ENCODE results near the gene TMEM107.
"Not testable (repeated sequence)": the region's sequence is repeated elsewhere in the genome, so short reads cannot be mapped to it uniquely, and the experiment has no call there.

The TMEM107 gene

DNA sequence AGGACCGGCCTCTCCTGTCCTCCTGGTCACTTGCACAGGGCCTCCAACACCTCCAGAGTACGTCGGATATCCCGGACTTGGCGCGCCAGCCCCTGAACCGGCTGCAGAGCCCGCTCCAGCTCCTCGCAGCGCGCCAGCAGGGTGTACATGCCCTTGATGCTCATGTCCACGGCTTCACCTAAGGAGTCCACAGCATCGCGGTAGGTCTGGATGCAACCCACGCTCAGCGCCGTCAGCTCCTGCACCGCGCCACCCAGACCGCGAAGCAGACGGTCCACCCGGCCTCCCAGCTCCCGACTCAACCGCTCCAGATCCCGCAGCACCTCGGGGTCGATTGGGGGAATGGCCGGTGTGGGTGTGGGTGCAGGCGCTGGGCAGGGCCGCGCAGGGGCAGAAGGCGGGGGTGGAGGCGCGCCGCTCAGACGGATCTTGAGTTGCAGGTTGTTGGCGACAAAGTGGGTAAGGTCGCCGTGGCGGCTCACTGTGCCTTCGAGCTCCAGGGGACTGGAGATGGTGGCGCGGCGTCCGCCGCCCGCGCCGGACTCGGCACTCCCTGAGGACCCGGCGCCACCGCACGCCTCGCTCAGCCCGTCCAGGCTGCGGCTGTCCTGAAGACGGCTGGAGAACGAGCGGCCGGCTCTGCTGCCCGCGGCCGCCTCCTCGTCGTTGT, 13.0 kb upstream of the TMEM107 start:
- peak; percentile 42 for DNase-seq

DNA sequence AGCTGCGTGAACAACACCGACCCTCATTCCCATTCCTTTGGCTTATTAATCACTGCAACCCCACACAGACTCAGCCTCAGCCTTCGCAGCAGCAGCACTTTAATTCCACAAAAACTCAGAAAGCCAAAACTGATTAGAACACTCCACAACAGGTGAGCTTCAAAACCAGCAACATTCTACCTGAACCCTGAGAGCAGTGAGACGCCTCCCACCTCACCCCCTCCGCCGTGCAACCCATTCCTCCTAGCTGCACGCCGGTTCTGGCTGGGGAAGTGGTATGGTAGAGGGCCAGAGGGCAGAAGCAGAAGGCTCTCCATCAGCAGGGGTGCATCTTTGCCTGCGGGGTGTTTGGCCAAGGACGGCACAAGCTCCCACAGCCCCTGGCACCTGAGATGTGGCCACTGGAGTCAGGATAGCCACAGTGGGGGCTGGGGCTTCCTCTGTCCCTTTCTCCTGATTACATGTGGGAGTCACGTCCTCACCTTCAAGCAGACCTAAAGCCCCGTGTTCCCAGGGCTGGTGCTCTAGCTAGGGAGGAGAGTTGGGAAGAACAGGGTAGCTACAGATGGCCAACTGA, 12.2 kb upstream of the TMEM107 start:
- peak; percentile 34 for DNase-seq

DNA sequence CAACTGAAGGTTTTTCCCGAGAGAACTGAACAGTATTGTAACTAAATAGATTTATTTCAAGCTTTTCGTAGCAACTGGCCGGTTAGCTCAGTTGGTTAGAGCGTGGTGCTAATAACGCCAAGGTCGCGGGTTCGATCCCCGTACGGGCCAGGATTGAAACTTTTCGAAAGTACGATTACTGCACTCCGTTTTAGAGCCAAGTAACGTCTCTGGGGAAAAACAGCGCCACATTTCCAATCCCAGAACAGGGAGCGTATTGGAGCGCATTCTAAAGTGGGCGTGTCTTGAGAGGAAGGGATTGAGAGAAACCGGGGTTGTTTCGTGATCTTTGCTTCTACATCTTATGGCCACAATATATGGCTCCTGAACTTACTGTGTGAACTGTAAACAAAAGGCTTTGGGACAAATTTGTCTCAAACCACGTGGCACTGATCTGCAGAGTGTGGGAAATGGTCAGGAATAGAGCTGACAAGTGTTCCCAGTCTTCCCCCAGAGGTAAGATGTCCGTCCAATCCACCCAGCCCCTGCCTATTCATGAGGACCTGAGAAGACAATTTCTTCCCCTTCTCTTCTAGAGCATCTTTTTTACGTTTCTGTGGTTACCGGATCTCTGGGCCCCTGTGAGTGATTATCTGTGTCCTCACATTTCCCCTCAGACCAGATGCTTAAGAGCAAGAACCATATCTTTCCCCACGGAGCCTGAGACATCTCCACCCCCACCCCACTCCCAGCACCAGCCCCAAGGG, 11.5 kb upstream of the TMEM107 start:
- DNase-seq, result peak; percentile 91

DNA sequence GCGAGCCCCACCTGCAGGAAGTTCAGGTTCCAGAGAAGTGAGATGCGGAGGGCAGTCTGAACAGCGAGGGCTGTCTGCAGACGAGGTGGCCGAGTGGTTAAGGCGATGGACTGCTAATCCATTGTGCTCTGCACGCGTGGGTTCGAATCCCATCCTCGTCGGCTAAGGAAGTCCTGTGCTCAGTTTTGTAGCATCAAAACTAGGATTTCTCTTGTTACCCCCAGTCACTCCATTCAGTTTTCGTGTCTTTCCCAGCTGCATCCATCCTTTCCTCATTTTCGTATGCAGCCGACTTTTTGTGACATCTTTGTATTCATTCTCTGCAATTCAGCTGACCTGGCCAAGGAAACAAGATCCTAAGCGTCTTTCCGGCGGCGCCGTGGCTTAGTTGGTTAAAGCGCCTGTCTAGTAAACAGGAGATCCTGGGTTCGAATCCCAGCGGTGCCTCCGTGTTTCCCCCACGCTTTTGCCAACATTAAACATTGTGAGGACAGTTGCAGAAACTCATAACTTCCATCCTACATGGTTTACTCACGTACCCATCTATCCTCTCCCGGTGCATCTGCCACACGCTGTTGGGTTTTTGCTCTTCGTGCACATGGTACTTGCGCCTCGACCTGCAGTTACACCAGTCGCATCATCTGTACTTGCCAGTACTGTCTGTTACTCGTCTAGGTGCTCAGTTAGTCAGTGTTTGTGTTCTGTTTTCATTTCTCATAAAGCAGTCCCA, 10.8 kb upstream of the TMEM107 start:
- peak; percentile 89 for DNase-seq

DNA sequence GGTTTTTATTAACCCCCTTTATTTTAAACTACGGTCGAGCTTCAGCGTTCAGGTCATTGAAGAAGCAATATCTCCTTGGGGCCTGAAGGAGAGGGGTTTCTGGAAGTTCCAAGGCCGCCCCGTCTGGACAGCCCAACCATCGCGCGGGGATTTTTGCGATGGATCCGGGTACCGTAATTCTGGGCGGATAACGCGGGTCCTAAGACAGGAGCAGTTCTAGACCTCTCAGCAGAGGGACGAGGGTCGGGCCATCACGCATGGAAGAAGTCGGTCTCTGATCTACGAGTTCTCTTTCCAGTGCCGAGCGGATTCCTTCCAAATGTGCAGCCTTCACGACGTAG, 10.2 kb upstream of the TMEM107 start:
- no peak for DNase-seq

DNA sequence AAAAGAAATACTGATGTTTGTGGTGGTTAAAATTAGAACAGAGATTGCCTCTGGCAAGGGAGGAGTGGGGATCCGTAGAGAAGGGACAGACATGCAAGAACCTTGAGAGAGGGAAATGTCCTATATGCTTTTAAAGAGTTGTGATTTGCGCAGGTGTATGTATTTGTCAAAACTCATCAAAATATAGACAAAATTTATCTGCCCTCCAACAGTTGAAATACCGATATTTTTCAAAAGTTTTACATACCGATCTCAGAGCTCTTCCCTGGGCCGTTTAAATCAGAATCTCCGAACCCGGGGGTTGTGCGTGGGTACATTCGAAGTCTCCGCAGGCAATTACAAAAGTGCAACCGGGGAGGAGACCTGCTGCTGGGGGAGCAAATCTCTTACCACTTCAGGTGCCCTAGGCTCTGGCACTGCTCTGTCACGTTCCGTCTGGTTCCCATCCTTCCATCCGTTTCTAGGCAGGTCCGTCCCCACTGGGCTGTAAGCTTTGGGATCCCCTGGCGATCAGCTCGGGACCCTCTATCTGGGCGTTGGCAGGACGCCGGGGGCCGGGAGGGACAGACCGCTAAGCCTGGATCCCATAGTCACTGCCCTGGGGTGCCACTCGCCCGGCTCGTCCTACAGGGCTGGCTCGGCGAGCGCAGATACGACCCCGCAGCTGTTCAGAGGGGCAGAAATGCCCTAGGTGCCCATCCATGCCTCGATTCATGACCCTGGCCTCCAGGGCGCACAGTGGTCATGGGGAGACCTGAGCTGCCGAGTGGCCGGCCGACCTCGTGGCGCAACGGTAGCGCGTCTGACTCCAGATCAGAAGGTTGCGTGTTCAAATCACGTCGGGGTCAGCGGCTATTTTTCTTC, 9.6 kb upstream of the TMEM107 start:
- DNase-seq, result peak; percentile 87

DNA sequence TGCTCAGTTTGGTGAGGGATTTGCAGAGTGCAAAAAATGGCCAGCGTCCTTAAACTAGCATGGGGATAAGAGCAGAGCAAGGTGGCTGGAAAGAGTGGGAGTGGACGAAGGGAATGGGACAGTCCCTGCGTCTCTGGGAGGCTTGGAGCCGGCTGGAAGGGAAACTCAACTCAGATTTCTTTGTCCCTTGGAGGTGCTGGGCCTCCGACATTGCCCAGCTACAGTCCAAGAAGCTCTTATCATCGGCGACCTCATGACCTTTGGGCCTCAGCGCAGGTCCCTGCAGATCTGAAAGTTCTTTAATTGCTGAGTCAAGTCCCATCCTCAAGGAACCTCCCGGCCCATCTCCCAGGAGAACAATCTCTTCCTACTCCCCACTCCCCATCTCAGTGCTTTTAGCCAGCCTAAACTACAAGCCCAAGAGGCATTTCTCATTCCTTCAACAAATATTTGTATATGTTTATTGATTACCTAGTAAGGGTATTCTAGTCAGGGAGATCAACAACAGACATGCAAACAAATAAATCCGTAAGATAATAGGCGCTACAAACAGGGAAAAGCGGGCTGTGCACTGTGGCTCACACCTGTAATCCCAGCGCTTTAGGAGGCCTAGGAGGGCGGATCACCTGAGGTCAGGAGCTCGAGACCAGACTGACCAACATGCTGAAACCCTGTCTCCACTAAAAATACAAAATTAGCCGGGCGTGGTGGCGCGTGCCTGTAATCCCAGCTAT, 985 bp upstream of the TMEM107 start:
- no peak for DNase-seq

DNA sequence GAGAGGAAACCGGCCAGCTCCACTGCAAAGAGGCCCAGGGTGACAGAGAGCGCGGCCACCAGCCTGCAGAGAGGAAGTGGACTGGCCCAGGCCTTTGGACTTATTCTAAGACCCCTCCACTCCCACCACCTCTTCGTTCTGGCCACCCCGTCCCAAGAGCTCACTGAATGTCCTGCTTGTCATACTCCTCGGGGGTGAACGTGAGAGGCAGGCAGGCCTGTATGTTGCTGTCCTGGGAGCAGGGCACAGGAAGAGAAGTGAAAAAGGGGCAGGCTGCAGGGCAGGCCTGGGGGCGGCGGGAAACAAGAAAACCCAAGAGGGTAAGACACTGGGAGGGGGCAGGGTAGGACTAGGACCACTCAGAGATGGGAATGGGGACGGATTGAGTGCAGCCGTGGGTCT, 384 bp downstream of the TMEM107 start:
- peak; percentile 13 for DNase-seq

DNA sequence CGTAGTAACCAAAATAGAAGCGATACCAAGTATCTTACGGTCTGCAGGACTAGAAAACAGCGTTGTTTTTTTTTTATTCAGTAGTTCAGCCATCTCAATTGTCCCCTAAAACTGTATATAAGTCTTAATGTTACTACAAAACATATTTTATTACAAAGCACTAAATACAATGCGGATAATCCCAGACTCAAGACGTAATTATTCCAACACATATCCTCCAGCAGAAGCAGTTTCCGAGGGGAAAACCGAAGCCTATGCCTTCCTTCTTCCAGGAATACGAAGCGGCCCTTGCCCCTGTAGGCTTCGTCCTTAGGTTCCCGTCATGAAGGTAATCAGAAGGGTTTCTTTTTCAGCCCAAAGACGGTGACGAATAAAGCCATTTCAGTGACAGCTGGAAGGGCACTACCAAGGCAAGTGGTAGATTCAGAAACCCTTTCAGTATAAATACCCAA, 2.3 kb downstream of the TMEM107 start:
- no peak for DNase-seq

DNA sequence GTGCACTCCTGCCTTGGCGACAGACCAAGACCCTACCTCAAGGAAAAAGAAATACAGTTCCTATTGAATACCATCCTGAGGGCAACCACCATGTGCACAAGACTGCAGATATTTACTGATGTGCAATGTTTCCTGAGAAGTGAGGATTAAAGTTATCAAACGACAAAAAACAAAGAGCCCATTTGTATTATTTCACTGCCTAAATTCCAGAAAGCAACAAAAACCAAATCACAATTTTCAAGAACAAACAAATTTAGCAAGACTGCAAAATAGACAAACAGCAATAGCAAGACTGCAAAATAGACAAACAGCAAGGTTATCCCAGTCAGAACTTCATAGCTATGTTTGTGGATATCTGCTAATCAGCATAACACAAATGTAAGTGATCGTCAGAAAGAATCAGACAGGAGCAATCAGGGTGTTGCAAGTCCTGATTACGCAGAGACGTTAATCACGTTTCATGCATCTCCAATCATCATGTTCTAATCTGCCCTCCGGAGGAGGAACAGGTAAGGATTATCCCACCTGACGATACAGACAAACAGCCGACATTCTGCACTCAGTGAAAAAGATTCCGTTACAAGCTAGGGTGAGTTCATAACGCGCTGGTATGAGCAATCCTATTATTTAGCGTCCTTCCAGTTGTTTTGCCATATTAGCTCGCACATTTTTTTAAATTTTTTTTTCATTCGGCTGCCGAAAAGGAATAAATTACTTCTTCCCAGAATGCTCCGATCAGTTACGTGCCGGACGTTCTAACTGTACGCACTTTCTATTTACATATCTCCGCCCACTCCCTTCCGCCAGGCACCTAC, 2.9 kb downstream of the TMEM107 start:
- DNase-seq, result peak; percentile 81

DNA sequence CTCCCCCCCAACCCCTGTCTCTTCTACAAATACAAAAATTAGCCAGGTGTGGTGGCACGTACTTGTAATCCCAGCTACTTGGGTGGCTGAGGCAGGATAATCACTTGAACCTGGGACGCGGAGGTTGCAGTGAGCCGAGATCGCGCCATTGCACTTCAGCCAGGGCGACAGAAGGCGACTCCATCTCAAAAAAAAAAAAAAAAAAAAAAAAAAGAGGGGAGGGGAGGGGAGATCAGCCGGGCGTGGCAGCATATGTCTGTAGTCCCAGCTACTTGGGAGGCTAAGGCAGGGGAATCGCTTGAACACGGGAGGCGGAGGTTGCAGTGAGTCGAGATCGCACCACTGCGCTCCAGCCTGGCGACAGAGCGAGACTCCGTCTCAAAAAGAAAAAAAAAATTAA, 6.0 kb downstream of the TMEM107 start:
- DNase-seq, result not testable (repeated sequence)

DNA sequence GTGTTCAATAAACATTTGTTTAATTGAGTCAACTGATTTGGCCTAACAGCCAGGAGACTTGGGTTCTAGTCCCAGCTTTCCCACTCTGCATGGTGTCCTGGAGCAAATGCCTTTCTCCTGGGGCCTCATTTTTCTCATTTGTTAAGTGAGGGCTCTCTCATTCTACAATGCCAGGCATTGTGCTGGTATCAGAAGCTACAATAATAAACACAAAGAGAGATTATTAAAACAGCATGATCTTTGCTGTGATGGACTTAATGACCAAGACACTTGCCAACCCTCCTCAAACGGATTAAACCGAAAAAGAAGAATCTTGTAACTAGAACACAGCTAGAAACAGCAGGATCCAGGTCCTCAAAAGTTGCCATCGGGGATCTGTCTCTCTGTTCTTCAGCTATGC, 8.7 kb downstream of the TMEM107 start:
- DNase-seq, result no peak

DNA sequence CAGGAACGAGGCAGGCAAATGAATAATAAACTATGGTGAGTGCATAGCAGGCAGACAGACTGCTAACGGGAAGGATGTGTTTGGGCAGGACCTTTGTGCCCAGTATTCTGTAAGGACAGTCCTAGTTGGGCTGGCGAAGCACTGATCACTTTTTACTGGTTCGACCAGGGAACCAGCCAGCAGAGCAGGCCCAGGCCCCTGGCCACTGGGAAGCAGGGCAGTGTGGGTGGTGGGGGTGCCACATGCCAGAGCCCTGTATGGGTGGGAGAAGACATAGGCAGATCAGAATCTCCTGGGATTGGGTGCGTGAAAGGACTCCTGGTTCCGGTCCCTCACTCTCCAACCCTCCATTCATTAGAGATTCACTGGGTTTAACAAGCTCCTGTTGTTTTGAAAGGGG, 9.4 kb downstream of the TMEM107 start:
- no peak for DNase-seq

DNA sequence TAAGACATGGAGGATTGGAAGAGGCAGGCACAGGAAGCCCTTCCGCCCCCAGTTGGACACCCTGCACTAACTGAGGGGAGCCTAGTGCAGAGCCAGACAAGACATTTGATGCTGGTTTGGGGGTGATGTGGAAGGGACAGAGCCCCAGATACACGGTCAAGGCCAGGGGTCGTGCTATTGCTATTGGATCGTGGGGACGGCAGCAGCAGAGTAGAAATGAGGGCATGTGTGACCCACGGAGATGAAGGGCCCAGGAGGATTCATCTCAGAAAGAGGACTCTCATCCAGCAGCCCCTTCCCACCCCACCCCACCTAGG, 11.4 kb downstream of the TMEM107 start:
- peak; percentile 45 for DNase-seq

DNA sequence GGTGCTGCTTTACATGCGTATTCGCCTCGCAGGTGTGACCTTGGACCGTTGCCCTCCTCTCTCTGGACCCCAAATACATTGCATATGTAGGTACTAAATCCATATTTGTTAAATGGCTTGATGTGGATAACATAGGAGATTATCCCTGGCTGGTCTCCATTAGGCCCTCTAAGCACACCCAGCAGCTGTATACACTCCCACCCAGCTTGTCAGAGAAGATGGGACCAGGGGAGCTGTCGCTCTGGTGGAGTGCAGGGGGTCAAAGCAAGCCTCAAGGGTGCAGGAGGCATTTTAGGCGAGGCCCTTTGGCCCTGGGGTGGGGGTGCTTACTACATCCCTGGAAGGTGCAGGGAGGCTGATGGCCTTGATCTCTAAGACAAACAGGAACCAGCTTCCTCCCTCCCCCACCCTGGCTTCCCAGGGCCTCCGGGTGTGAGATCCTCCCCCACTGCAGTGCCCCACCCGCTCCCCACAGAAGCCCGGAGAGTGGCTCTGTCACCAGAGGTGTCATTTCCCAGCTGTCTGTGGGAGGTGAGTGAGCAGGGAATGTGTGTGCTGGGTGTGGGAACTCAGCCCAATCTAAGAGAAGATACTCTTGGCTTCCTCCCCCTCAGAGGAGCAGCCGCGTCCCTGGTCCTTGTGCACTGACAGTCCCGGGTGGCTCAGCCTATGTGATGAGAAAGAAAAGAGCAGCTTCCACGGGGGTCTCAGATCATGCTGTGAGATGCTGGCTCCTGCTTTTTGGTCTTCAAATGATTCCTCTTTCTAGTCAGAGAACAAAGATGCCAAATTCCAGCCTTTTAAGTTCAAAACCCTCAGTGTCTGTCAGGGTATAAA, 12.0 kb downstream of the TMEM107 start:
- peak; percentile 85 for DNase-seq

DNA sequence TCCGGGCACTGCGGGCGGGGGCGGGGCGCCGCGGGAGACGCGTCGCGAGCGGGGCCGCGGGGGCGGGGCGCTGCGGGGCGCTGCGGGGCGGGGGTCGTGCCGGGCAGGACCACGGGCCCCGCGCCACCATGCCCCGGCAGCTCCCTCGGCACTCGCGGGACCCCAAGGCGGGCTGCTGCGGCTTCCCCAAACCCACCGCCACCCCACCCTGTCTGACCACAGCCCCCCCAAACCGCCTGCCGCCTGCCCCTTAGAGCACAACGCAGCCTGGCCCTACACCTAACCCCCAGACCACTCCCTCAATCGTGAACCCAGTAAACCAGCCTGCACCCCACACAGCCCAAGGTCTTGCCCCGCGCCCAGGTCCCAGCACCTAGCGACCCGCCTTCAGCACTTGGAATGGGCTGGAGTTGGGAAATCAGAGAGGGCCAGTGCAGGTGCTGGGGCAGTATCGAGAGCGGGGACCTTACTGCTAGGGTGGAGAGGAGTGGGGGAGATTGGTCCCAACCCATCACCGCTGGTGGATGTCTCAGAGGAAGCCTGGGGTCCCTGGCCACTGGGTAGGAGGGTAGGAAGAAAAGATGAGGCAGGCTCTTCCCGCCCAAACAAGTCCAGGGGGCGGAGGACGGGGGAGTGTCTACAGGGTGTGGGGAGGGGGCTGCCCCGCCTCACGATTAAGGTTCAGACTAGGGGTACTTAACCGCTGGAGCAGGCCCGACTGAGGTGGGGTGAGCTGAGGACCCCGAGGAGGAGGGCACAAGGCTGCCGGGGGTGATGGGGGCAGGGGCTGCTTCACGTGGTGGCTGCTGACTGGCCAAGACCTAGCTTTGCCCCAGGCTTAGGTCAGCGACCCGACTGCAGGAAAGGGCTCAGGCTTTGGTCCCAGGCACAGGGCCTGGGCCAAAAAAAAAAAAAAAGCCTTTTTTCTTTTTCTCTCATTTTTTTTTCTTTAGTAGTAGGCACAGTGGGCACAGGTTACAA, 12.9 kb downstream of the TMEM107 start:
- peak; percentile 30 for DNase-seq

DNA sequence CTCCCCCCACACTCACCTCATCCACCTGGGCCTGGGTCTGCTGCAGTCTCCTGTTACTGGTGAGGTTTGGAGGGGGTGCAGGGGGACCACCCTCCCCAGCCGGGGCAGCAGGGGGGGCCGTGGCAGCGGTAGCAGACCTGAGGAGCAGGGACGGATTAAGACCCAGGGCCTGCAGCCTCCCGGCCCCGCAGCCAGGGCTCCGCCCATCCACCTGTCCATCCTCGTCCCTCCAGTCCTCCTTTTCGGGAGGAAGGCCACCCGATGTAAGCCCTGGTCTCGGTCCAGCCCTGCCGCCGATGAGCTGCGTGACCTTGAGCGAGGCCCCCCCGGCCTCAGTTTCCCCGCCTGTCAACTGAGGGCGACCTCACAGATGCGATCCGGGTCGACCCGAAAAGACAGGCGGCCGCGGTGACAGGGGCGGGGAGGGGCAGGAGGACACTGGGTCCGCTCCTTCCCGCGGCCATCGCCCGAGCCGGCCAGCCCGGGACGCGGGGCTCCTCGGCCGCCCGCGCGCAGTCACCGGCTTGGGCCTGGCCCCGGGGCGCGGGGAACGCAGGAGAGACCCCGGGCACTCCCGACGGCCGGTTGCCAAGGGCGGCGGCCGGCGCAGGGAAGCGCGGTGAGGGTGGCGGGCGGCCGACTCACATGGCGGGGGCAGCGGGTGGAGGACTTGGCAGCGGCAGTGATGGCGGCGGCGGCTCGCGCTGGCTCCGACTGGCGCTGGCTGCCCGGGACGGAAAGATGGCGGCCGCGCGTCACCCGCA, 13.8 kb downstream of the TMEM107 start, which contains the start of gene VAMP2:
VAMP2 (minus strand) TSS at position 716 of the 764 bp plus-strand sequence; CDS start at position 647, 69 bp downstream.
- peak; percentile 85 for DNase-seq

Measured in CD4-positive, alpha-beta T cell treated with Interleukin-6 for 4 hours (primary cell).